ENCODE data around the gene GKAP1. TPM values are rescaled to one million over a fixed set of nuclear protein-coding genes. Genes with fewer than 3 reads are reported as not detected.
"Not testable (repeated sequence)": the region's sequence is repeated elsewhere in the genome, so short reads cannot be mapped to it uniquely, and the experiment has no call there.

The GKAP1 gene
- polyA plus RNA-seq, 1 donor (not counting 4 experiments of a cell fraction or from before 2014, with no cell fraction given) = 0.62 TPM

GRCh38 chr9:83824986-83825623, 7.5 kb upstream of the GKAP1 start:
- H3K27me3 ChIP-seq (ENCODE audit: control insufficient read depth, extremely low read depth, insufficient read depth, low read length); H3K4me2 ChIP-seq (ENCODE audit: control insufficient read depth, extremely low read depth, insufficient read depth, low read depth, low read length); H3K27ac ChIP-seq (ENCODE audit: control insufficient read depth, insufficient read depth, low read length); FAIRE-seq; H3K4me1 ChIP-seq (ENCODE audit: control insufficient read depth, extremely low read depth, insufficient read depth, low read length); H3K9me1 ChIP-seq (ENCODE audit: control insufficient read depth, extremely low read depth, insufficient read depth, low read length); H4K20me1 ChIP-seq (ENCODE audit: control insufficient read depth, extremely low read depth, insufficient read depth, low read length); H2AFZ ChIP-seq (ENCODE audit: control insufficient read depth, low read length); H3K4me3 ChIP-seq (ENCODE audit: control insufficient read depth in 2 of 3, extremely low read depth in 1 of 3, insufficient read depth in 2 of 3, low read depth in 1 of 3, low read length in 3 of 3); DNase-seq (ENCODE audit: low read depth, low spot score); dilution Hi-C loops (cut with MboI; ENCODE audit: extremely low pct_ligation_motif_present, low sequenced_read_pairs); H3K79me2 ChIP-seq (ENCODE audit: control insufficient read depth, insufficient read depth, low read length); H3K9me3 ChIP-seq (ENCODE audit: control insufficient read depth, low read depth, low read length); H3K36me3 ChIP-seq (ENCODE audit: control insufficient read depth in 2 of 2, extremely low read depth in 1 of 2, insufficient read depth in 2 of 2, low read length in 2 of 2); H3K9ac ChIP-seq (ENCODE audit: control insufficient read depth, extremely low read depth, insufficient read depth, low read length): not testable (repeated sequence)

GRCh38 chr9:83817011-83817355, 586 bp downstream of the GKAP1 start:
- H3K27me3 ChIP-seq (ENCODE audit: control insufficient read depth, extremely low read depth, insufficient read depth, low read length); H3K36me3 ChIP-seq (ENCODE audit: control insufficient read depth in 2 of 2, extremely low read depth in 1 of 2, insufficient read depth in 2 of 2, low read length in 2 of 2); H2AFZ ChIP-seq (ENCODE audit: control insufficient read depth, low read length); dilution Hi-C loops (cut with MboI; ENCODE audit: extremely low pct_ligation_motif_present, low sequenced_read_pairs); FAIRE-seq; H4K20me1 ChIP-seq (ENCODE audit: control insufficient read depth, extremely low read depth, insufficient read depth, low read length); H3K4me1 ChIP-seq (ENCODE audit: control insufficient read depth, extremely low read depth, insufficient read depth, low read length); H3K9me1 ChIP-seq (ENCODE audit: control insufficient read depth, extremely low read depth, insufficient read depth, low read length); DNase-seq (ENCODE audit: low read depth, low spot score); H3K9me3 ChIP-seq (ENCODE audit: control insufficient read depth, low read depth, low read length); H3K79me2 ChIP-seq (ENCODE audit: control insufficient read depth, insufficient read depth, low read length); H3K27ac ChIP-seq (ENCODE audit: control insufficient read depth, insufficient read depth, low read length); H3K9ac ChIP-seq (ENCODE audit: control insufficient read depth, extremely low read depth, insufficient read depth, low read length): not testable (repeated sequence)
- peak overlapping the region; percentile 41 to 57 (median 57) for H3K4me3 ChIP-seq (ENCODE audit: control insufficient read depth in 2 of 3, extremely low read depth in 1 of 3, insufficient read depth in 2 of 3, low read depth in 1 of 3, low read length in 3 of 3)
- peak overlapping the region; percentile 64 for H3K4me2 ChIP-seq (ENCODE audit: control insufficient read depth, extremely low read depth, insufficient read depth, low read depth, low read length)

- FAIRE-seq; H3K4me2 ChIP-seq (ENCODE audit: control insufficient read depth, extremely low read depth, insufficient read depth, low read depth, low read length); H4K20me1 ChIP-seq (ENCODE audit: control insufficient read depth, extremely low read depth, insufficient read depth, low read length); DNase-seq (ENCODE audit: low read depth, low spot score); H3K9me1 ChIP-seq (ENCODE audit: control insufficient read depth, extremely low read depth, insufficient read depth, low read length); H3K36me3 ChIP-seq (ENCODE audit: control insufficient read depth in 2 of 2, extremely low read depth in 1 of 2, insufficient read depth in 2 of 2, low read length in 2 of 2); H2AFZ ChIP-seq (ENCODE audit: control insufficient read depth, low read length); H3K4me3 ChIP-seq (ENCODE audit: control insufficient read depth in 2 of 3, extremely low read depth in 1 of 3, insufficient read depth in 2 of 3, low read depth in 1 of 3, low read length in 3 of 3); H3K9me3 ChIP-seq (ENCODE audit: control insufficient read depth, low read depth, low read length); H3K27me3 ChIP-seq (ENCODE audit: control insufficient read depth, extremely low read depth, insufficient read depth, low read length); dilution Hi-C loops (cut with MboI; ENCODE audit: extremely low pct_ligation_motif_present, low sequenced_read_pairs); H3K9ac ChIP-seq (ENCODE audit: control insufficient read depth, extremely low read depth, insufficient read depth, low read length); H3K4me1 ChIP-seq (ENCODE audit: control insufficient read depth, extremely low read depth, insufficient read depth, low read length); H3K79me2 ChIP-seq (ENCODE audit: control insufficient read depth, insufficient read depth, low read length); H3K27ac ChIP-seq (ENCODE audit: control insufficient read depth, insufficient read depth, low read length): not testable (repeated sequence)
Measured at GRCh38 chr9:83815120-83815519, 2.4 kb downstream of the GKAP1 start.

- FAIRE-seq; dilution Hi-C loops (cut with MboI; ENCODE audit: extremely low pct_ligation_motif_present, low sequenced_read_pairs): not testable (repeated sequence)
Measured at GRCh38 chr9:83809213-83809612, 8.4 kb downstream of the GKAP1 start.

GRCh38 chr9:83804454-83804853, 13.1 kb downstream of the GKAP1 start:
- H2AFZ ChIP-seq (ENCODE audit: control insufficient read depth, low read length); H3K27me3 ChIP-seq (ENCODE audit: control insufficient read depth, extremely low read depth, insufficient read depth, low read length); H3K4me3 ChIP-seq (ENCODE audit: control insufficient read depth in 2 of 3, extremely low read depth in 1 of 3, insufficient read depth in 2 of 3, low read depth in 1 of 3, low read length in 3 of 3); H3K9ac ChIP-seq (ENCODE audit: control insufficient read depth, extremely low read depth, insufficient read depth, low read length); H3K79me2 ChIP-seq (ENCODE audit: control insufficient read depth, insufficient read depth, low read length); FAIRE-seq; H3K27ac ChIP-seq (ENCODE audit: control insufficient read depth, insufficient read depth, low read length); H3K9me1 ChIP-seq (ENCODE audit: control insufficient read depth, extremely low read depth, insufficient read depth, low read length); dilution Hi-C loops (cut with MboI; ENCODE audit: extremely low pct_ligation_motif_present, low sequenced_read_pairs); H3K4me1 ChIP-seq (ENCODE audit: control insufficient read depth, extremely low read depth, insufficient read depth, low read length); DNase-seq (ENCODE audit: low read depth, low spot score); H3K36me3 ChIP-seq (ENCODE audit: control insufficient read depth in 2 of 2, extremely low read depth in 1 of 2, insufficient read depth in 2 of 2, low read length in 2 of 2); H4K20me1 ChIP-seq (ENCODE audit: control insufficient read depth, extremely low read depth, insufficient read depth, low read length); H3K9me3 ChIP-seq (ENCODE audit: control insufficient read depth, low read depth, low read length); H3K4me2 ChIP-seq (ENCODE audit: control insufficient read depth, extremely low read depth, insufficient read depth, low read depth, low read length): not testable (repeated sequence)

More at GRCh38 chr9:83809213-83809612, 8.4 kb downstream of the GKAP1 start:
- not testable (repeated sequence) for H3K79me2 ChIP-seq (ENCODE audit: control insufficient read depth, insufficient read depth, low read length); H3K36me3 ChIP-seq (ENCODE audit: control insufficient read depth in 2 of 2, extremely low read depth in 1 of 2, insufficient read depth in 2 of 2, low read length in 2 of 2); H3K4me2 ChIP-seq (ENCODE audit: control insufficient read depth, extremely low read depth, insufficient read depth, low read depth, low read length); H4K20me1 ChIP-seq (ENCODE audit: control insufficient read depth, extremely low read depth, insufficient read depth, low read length); H3K9me3 ChIP-seq (ENCODE audit: control insufficient read depth, low read depth, low read length); H3K27ac ChIP-seq (ENCODE audit: control insufficient read depth, insufficient read depth, low read length); H3K4me1 ChIP-seq (ENCODE audit: control insufficient read depth, extremely low read depth, insufficient read depth, low read length); DNase-seq (ENCODE audit: low read depth, low spot score); H2AFZ ChIP-seq (ENCODE audit: control insufficient read depth, low read length); H3K4me3 ChIP-seq (ENCODE audit: control insufficient read depth in 2 of 3, extremely low read depth in 1 of 3, insufficient read depth in 2 of 3, low read depth in 1 of 3, low read length in 3 of 3); H3K9me1 ChIP-seq (ENCODE audit: control insufficient read depth, extremely low read depth, insufficient read depth, low read length); H3K27me3 ChIP-seq (ENCODE audit: control insufficient read depth, extremely low read depth, insufficient read depth, low read length); H3K9ac ChIP-seq (ENCODE audit: control insufficient read depth, extremely low read depth, insufficient read depth, low read length)
